Measurements from ENCODE around the gene KIF2A.

DNA sequence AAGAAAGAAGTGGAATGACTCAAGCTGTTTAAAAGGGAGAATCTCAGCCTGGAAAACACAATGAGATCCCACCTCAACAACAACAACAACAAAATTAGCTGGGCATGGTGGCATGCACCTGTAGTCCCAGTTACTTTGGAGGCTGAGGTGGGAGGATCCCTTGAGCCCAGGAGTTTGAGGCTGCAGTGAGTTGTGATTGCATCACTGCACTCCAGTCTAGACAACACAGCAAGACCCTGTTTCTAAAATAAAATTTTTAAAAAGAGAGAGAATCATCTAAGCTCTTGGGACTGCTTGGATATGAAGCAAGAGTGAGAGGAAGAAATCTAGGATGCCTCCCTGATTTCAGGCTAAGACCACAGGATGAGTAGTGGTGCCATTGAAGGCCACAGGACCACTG is 47.4 kb upstream of the KIF2A start:
- no peak for TF ChIP-seq EZH2 (IDR thresholded peaks at IDR 0.05; ENCODE audit: borderline replicate concordance, low read length)
- TF ChIP-seq, protein P1, sequence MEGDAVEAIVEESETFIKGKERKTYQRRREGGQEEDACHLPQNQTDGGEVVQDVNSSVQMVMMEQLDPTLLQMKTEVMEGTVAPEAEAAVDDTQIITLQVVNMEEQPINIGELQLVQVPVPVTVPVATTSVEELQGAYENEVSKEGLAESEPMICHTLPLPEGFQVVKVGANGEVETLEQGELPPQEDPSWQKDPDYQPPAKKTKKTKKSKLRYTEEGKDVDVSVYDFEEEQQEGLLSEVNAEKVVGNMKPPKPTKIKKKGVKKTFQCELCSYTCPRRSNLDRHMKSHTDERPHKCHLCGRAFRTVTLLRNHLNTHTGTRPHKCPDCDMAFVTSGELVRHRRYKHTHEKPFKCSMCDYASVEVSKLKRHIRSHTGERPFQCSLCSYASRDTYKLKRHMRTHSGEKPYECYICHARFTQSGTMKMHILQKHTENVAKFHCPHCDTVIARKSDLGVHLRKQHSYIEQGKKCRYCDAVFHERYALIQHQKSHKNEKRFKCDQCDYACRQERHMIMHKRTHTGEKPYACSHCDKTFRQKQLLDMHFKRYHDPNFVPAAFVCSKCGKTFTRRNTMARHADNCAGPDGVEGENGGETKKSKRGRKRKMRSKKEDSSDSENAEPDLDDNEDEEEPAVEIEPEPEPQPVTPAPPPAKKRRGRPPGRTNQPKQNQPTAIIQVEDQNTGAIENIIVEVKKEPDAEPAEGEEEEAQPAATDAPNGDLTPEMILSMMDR (conservative IDR thresholded peaks at IDR 0.05 in 1 of 2, IDR thresholded peaks at IDR 0.05 in 1 of 2; ENCODE audit: extremely low read depth in 1 of 2, insufficient read depth in 1 of 2, low read depth in 1 of 2, low read length in 2 of 2): no peak
